Hair follicle dermal papilla cell (primary cell): Measurements from ENCODE around the gene OR8A1. TPM values are rescaled to one million over a fixed set of nuclear protein-coding genes. Genes with fewer than 3 reads are reported as not detected.

Experiments
- small RNA-seq: library from RNA; depleted of rRNA; stranded (forward); fragments of <200 nt; gene quantifications from one replicate; pipeline ENCODE3, GENCODE V24; 2012
- total RNA-seq: library from RNA; depleted of rRNA; stranded (reverse); fragments of >200 nt; gene quantifications from 2 replicates; pipeline ENCODE4 v1.2.3, GENCODE V29; 2012

OR8A1 gene
- under 0.01 TPM in 1 of 2 replicates, not detected in the other for total RNA-seq

DNA sequence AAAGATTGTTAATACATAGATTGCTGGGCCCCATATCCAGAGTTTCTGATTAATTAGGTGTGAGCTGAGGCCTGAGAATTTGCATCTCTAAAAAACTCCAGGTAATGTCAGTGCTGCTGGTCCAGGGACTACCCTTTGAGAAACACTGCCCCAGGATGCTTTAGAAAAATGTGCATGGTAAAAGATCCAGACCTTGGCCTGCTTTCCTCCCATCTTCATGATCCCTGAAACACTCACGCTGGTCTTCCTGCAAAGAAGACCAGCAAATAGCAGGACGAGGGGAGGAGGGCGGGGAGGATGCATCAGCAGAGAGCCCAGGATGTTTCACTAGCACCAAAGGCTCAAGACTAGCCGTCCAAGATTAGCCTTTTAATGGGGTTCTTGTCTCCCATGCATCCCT lies at the start of gene OR8A1:
Gene OR8A1, plus strand, starts transcription at position 301 of the 400 bp plus-strand sequence. CDS start 123 bp downstream, outside the sequence.

DNA sequence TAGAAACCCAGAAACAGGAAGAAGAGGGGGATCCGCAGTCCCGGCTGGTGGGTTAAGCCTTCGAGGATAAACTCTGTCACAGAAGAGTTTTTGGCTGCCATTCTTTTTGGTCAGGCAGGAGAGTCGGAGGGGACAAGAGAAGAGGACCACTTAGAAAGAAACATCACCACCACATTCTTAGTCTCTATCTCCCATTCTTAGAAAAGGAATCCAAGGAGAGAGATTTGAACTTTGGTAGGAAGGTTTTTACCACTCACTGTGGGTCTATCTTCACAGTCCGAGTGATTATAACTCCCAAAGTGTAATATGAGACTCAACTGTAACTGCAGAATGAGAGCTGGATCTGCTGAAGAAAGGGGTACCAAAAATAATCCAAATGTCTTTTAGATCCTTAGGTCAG lies 26.2 kb upstream of the OR8A1 start, which contains the start of gene OR8B12:
Gene OR8B12, minus strand, starts transcription at position 101 of the 400 bp plus-strand sequence. Its CDS starts 0 bp downstream, at position 101.

DNA sequence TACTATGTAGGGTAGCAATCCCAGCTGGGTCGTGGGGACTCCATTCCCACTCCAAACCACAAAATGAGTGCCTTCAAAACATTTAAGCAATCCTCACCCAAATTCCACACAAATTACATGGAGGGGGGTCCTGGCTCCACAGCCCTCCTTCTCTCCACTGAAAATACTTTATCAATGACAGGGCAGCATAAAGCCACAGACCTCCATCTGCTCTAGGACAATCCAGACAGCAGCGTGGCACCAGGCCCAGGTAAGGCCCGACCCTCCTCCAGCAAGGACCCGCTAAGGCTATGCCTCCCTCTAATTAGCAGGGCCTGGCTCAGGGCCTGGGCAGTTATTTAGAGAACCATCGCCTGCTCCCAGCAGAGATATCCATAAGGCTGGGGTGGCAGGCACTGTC lies 41.3 kb downstream of the OR8A1 start, which contains the start of gene PANX3:
Gene PANX3, plus strand, starts transcription at position 365 of the 400 bp plus-strand sequence. CDS start 129 bp downstream, outside the sequence.

Small RNA genes lying within 50 kb of the gene (small RNA-seq; reads per million reads assigned to genes)
- not detected for gene OR8A3P

Other genes starting within 250 kb of the OR8A1 start
- gene OR8D2, start 249.8 kb upstream of the OR8A1 start, total RNA-seq, result not detected in 2 replicates
- not detected in 2 replicates for gene OR8B2, start 185.5 kb upstream of the OR8A1 start, total RNA-seq
- gene OR8B3, start 171.0 kb upstream of the OR8A1 start, total RNA-seq, result not detected in 2 replicates
- gene OR8B4, start 145.1 kb upstream of the OR8A1 start, total RNA-seq, result not detected in 2 replicates
- not detected in 2 replicates for gene OR8B8, start 124.3 kb upstream of the OR8A1 start, total RNA-seq
- gene OR8B12, start 26.3 kb upstream of the OR8A1 start, total RNA-seq, result not detected in 2 replicates
- gene PANX3, start 41.4 kb downstream of the OR8A1 start, total RNA-seq, result not detected in 2 replicates
- 38.3 and 40.9 TPM in 2 replicates for gene TBRG1, start 52.9 kb downstream of the OR8A1 start, total RNA-seq
- 10.1 and 11.5 TPM in 2 replicates for gene SIAE, start 103.7 kb downstream of the OR8A1 start, total RNA-seq
- gene SPA17, start 103.9 kb downstream of the OR8A1 start, total RNA-seq, result 4.4 and 5.2 TPM in 2 replicates
- not detected in 2 replicates for gene NRGN, start 169.9 kb downstream of the OR8A1 start, total RNA-seq
- gene VSIG2, start 182.3 kb downstream of the OR8A1 start, total RNA-seq, result not detected in 2 replicates
- gene ESAM, start 192.3 kb downstream of the OR8A1 start, total RNA-seq, result 0.61 TPM in 1 of 2 replicates, not detected in the other
- gene MSANTD2, start 230.4 kb downstream of the OR8A1 start, total RNA-seq, result 10.6 and 13.0 TPM in 2 replicates